ENCODE measurements around the gene SCIN. TPM values are rescaled to one million over a fixed set of nuclear protein-coding genes. Genes with fewer than 3 reads are reported as not detected.
A peak's percentile ranks its signal among the peaks of the same experiment; 100 is the strongest.

Gene SCIN
- total RNA-seq, 1 donor = 4.7 TPM

DNA sequence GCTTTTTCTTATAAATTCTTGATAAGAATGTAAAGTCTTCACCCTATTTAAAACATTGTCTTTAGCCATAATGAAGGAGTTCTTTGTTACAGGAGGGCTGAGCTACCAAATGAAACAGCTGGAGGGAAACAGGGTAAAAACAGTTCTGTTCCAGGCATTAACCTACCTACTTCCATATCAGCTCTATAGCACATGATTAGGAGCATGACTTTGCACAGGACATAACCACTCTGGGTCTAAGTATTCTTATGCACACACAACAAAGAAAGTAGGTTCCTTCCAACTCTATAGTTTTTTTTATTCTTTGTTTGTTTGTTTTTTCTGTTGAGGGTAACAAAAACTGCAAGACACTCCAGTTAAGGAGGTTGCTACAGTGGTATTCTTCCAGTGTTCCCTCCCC, 52.7 kb downstream of the SCIN start:
- no peaks in the 10 kb centered on the region for H3K36me3 ChIP-seq (ENCODE audit: insufficient read depth, low read length)

DNA sequence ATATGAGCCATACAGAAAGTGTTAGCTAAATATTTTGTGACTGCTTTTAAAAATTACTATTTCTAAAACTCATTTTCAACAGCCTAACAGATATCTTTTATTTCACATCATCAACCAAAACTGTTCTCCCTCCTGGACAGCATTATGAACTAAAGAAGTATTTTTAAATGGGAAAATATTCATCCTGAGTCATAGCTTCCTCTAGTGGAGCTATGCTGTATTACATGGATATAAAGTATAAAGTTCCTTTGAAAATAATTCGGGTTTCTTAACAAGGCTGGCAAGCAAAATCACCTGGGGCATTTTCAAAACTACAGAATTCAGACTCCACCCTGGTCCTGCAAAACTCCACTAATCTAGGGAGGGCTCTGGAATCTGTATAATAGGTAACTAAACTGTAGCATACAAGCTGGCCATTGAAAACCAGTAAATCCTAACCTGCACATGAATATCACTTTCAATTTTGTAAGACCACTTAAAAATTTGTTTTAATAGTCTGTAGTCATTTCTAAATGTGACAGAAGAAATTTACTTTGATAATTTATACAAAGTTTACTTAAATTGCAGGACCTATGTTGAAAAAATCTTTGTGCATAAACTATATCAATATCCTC, 53.5 kb downstream of the SCIN start:
- TF ChIP-seq, protein P1, sequence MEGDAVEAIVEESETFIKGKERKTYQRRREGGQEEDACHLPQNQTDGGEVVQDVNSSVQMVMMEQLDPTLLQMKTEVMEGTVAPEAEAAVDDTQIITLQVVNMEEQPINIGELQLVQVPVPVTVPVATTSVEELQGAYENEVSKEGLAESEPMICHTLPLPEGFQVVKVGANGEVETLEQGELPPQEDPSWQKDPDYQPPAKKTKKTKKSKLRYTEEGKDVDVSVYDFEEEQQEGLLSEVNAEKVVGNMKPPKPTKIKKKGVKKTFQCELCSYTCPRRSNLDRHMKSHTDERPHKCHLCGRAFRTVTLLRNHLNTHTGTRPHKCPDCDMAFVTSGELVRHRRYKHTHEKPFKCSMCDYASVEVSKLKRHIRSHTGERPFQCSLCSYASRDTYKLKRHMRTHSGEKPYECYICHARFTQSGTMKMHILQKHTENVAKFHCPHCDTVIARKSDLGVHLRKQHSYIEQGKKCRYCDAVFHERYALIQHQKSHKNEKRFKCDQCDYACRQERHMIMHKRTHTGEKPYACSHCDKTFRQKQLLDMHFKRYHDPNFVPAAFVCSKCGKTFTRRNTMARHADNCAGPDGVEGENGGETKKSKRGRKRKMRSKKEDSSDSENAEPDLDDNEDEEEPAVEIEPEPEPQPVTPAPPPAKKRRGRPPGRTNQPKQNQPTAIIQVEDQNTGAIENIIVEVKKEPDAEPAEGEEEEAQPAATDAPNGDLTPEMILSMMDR (IDR thresholded peaks at IDR 0.05; ENCODE audit: extremely low read depth, low read depth, low read length) = peak; percentile 82
- Histone ChIP-seq H3K9me3 (ENCODE audit: low read depth, low read length) (no peaks in the 10 kb centered on the region), H3K27ac (ENCODE audit: low read depth, low read length) (no peak overlapping the region), H3K79me2 (ENCODE audit: insufficient read depth, low read length) (no peaks in the 10 kb centered on the region), H4K20me1 (ENCODE audit: insufficient read depth, low read length) (no peaks in the 10 kb centered on the region), H3K27me3 (ENCODE audit: insufficient read depth, low read length) (no peaks in the 10 kb centered on the region), H3K4me3 (ENCODE audit: insufficient read depth, low read length) (peak overlapping the region; percentile 55), H3K4me1 (ENCODE audit: insufficient read depth, low read length) (peaks cover 2% of the 10 kb centered on the region), H2AFZ (ENCODE audit: low read length) (peak overlapping the region; percentile 61), H3K36me3 (ENCODE audit: insufficient read depth, low read length) (no peaks in the 10 kb centered on the region), H3K4me2 (ENCODE audit: insufficient read depth, low read length) (peak overlapping the region; percentile 72)
- DNase-seq (ENCODE audit: insufficient read length, low spot score, missing footprints) = no peak

More for the DNA sequence above, 52.7 kb downstream of the SCIN start:
- peak overlapping the region; percentile 33 for H2AFZ ChIP-seq (ENCODE audit: low read length)
- no peaks in the 10 kb centered on the region for H3K79me2 ChIP-seq (ENCODE audit: insufficient read depth, low read length)
- H3K4me1 ChIP-seq (ENCODE audit: insufficient read depth, low read length) = peaks cover 2% of the 10 kb centered on the region
- TF ChIP-seq, protein P1 (IDR thresholded peaks at IDR 0.05; ENCODE audit: extremely low read depth, low read depth, low read length) = no peak
- no peak for DNase-seq (ENCODE audit: insufficient read length, low spot score, missing footprints)
- no peak overlapping the region for H3K27ac ChIP-seq (ENCODE audit: low read depth, low read length)
- H3K9me3 ChIP-seq (ENCODE audit: low read depth, low read length) = no peaks in the 10 kb centered on the region
- H3K27me3 ChIP-seq (ENCODE audit: insufficient read depth, low read length) = no peaks in the 10 kb centered on the region
- H3K4me2 ChIP-seq (ENCODE audit: insufficient read depth, low read length) = peak overlapping the region; percentile 72
- no peaks in the 10 kb centered on the region for H4K20me1 ChIP-seq (ENCODE audit: insufficient read depth, low read length)
- peak overlapping the region; percentile 55 for H3K4me3 ChIP-seq (ENCODE audit: insufficient read depth, low read length)

DNA sequence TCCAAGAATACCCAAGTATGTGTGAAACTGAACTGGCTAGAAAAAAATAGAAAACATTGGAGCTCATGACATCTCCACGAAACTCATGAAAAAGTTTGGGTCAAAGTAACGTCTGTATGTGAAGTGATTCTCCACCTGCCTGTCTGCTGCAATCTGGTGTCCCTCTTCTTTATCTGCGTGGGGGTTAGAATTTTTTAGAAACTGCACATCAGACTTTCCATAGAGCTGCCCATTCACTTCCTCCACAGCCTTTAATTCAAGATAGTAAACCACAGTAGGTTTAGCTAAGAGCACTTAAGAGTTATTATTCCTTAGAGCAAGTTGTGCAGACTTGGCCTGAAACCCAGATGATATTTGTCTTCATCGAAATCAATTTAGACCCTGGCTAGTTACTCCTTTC, 55.3 kb downstream of the SCIN start:
- H3K4me3 ChIP-seq (ENCODE audit: insufficient read depth, low read length) = no peak overlapping the region
- no peaks in the 10 kb centered on the region for H3K36me3 ChIP-seq (ENCODE audit: insufficient read depth, low read length)
- H3K27me3 ChIP-seq (ENCODE audit: insufficient read depth, low read length) = no peaks in the 10 kb centered on the region
- TF ChIP-seq, protein P1 (IDR thresholded peaks at IDR 0.05; ENCODE audit: extremely low read depth, low read depth, low read length) = no peak
- peaks cover 2% of the 10 kb centered on the region for H3K4me1 ChIP-seq (ENCODE audit: insufficient read depth, low read length)
- no peaks in the 10 kb centered on the region for H4K20me1 ChIP-seq (ENCODE audit: insufficient read depth, low read length)
- no peak for DNase-seq (ENCODE audit: insufficient read length, low spot score, missing footprints)
- H3K79me2 ChIP-seq (ENCODE audit: insufficient read depth, low read length) = no peaks in the 10 kb centered on the region
- H3K27ac ChIP-seq (ENCODE audit: low read depth, low read length) = no peak overlapping the region
- no peak overlapping the region for H2AFZ ChIP-seq (ENCODE audit: low read length)
- H3K4me2 ChIP-seq (ENCODE audit: insufficient read depth, low read length) = no peak overlapping the region
- no peaks in the 10 kb centered on the region for H3K9me3 ChIP-seq (ENCODE audit: low read depth, low read length)

DNA sequence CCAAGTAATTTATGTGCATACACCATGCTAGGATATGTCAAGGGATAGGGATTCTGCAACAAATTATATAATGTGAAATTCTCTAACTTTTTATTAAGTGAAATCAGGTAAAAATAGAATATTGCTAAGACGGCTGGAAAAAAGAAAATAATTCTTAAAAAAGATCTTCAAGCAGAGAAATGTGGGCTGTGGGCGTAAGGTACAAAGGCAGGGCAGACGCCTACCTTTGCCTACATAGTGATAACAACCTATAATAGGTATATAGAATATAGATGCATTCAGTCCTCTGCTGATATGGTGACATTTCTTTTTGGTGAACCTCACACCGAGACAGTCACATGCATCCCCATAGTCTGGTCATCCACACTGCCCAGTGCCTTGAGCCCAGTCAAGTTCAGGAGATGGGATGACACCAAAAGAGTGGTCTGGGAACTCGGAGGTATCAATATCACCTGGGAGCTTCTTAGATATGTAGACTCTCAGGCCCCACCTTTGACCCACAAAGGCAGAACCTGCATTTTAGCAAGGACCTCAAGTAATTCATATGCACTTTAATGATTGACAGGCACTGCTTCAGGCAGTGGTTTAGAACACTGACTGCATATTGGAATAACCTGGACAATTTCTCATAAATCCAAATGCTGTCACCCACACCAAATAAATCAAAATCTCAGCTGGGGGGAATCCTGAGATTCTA, 59.4 kb downstream of the SCIN start:
- H2AFZ ChIP-seq (ENCODE audit: low read length) = no peak overlapping the region

More for the DNA sequence above, 59.4 kb downstream of the SCIN start:
- H3K9me3 ChIP-seq (ENCODE audit: low read depth, low read length) = no peaks in the 10 kb centered on the region
- no peaks in the 10 kb centered on the region for H3K4me1 ChIP-seq (ENCODE audit: insufficient read depth, low read length)
- TF ChIP-seq, protein P1 (IDR thresholded peaks at IDR 0.05; ENCODE audit: extremely low read depth, low read depth, low read length) = no peak
- no peaks in the 10 kb centered on the region for H3K27me3 ChIP-seq (ENCODE audit: insufficient read depth, low read length)
- H4K20me1 ChIP-seq (ENCODE audit: insufficient read depth, low read length) = no peaks in the 10 kb centered on the region
- no peak overlapping the region for H3K4me3 ChIP-seq (ENCODE audit: insufficient read depth, low read length)
- no peaks in the 10 kb centered on the region for H3K79me2 ChIP-seq (ENCODE audit: insufficient read depth, low read length)
- no peak overlapping the region for H3K27ac ChIP-seq (ENCODE audit: low read depth, low read length)
- no peak overlapping the region for H3K4me2 ChIP-seq (ENCODE audit: insufficient read depth, low read length)
- H3K36me3 ChIP-seq (ENCODE audit: insufficient read depth, low read length) = no peaks in the 10 kb centered on the region
- no peak for DNase-seq (ENCODE audit: insufficient read length, low spot score, missing footprints)
